ENCODE data around the gene OR1A1.

- TF ChIP-seq POLR2A (IDR thresholded peaks at IDR 0.05) (no peak), CTCF (IDR thresholded peaks at IDR 0.05) (no peak)
Observed at GRCh38 chr17:3213587-3213986, 6.1 kb downstream of the OR1A1 start.

Measured in heart left ventricle (tissue), 13 donors.